ENCODE measurements around the gene ZNF524.

ZNF524 gene

GRCh38 chr19:55649268-55650125 is 49.4 kb downstream of the ZNF524 start:
- no peak overlapping the region for H3K4me2 ChIP-seq (ENCODE audit: insufficient read depth, low read length, poor library complexity, severe bottlenecking)

GRCh38 chr19:55650126-55650557 is 50.1 kb downstream of the ZNF524 start:
- no peak overlapping the region for H2BK5ac ChIP-seq (ENCODE audit: low read length)
- no peak overlapping the region for H3K4me3 ChIP-seq (ENCODE audit: low read length in 2 of 2)
- peak overlapping the region; percentile 43 for H2AK5ac ChIP-seq (ENCODE audit: low read depth, low read length)
- no peaks in the 10 kb centered on the region for H3K27me3 ChIP-seq (ENCODE audit: control insufficient read depth in 3 of 3, insufficient read depth in 3 of 3, low read depth in 1 of 3, low read length in 3 of 3)
- H3K27ac ChIP-seq (replicated peaks; ENCODE audit: low read length): no peak overlapping the region
- no peak overlapping the region for H3K4me2 ChIP-seq (ENCODE audit: insufficient read depth, low read length, poor library complexity, severe bottlenecking)
- WGBS, 2 donors (ENCODE audit: extremely low coverage in 2 of 2, insufficient read length in 2 of 2, insufficient replicate concordance in 1 of 2): no CpG with 5 or more reads among the region's 4 CpGs
- H2BK12ac ChIP-seq (ENCODE audit: low read length): no peak overlapping the region
- no peak overlapping the region for H2AFZ ChIP-seq (ENCODE audit: low read length)
- no peaks in the 10 kb centered on the region for H3K9me3 ChIP-seq (replicated peaks in 1 of 2; ENCODE audit: control insufficient read depth in 2 of 2, insufficient read depth in 1 of 2, low read depth in 1 of 2, low read length in 2 of 2)
- H2BK120ac ChIP-seq (ENCODE audit: low read depth, low read length): no peak overlapping the region
- no peak overlapping the region for H3K14ac ChIP-seq (ENCODE audit: low read length)
- DNase-seq (ENCODE audit: low spot score): no peak
- peaks cover 15% of the 10 kb centered on the region for H3K79me1 ChIP-seq (ENCODE audit: low read depth, low read length)
- H3K36me3 ChIP-seq (replicated peaks in 1 of 2; ENCODE audit: control insufficient read depth in 2 of 2, insufficient read depth in 2 of 2, low read length in 2 of 2): peaks cover 20 to 34% of the 10 kb centered on the region in 2 donors
- H3K4ac ChIP-seq (ENCODE audit: low read length): no peak overlapping the region
- no peak overlapping the region for H2BK15ac ChIP-seq (ENCODE audit: low read length)
- no peak overlapping the region for H4K8ac ChIP-seq (ENCODE audit: low read depth, low read length)
- H4K91ac ChIP-seq (ENCODE audit: low read depth, low read length, poor library complexity): no peak overlapping the region
- H3K23ac ChIP-seq (ENCODE audit: low read depth, low read length, poor library complexity): no peak overlapping the region
- peaks cover 10 to 12% of the 10 kb centered on the region in 2 donors for H3K4me1 ChIP-seq (ENCODE audit: control insufficient read depth in 2 of 2, insufficient read depth in 1 of 2, low read depth in 1 of 2, low read length in 2 of 2)
- H3K18ac ChIP-seq (ENCODE audit: low read length): no peak overlapping the region
- no peak overlapping the region for H3K9ac ChIP-seq (ENCODE audit: low read depth, low read length, poor library complexity)

More at GRCh38 chr19:55649268-55650125, 49.4 kb downstream of the ZNF524 start:
- Histone ChIP-seq H3K79me1 (ENCODE audit: low read depth, low read length) (peaks cover 19% of the 10 kb centered on the region), H2BK5ac (ENCODE audit: low read length) (peak overlapping the region; percentile 44), H4K8ac (ENCODE audit: low read depth, low read length) (no peak overlapping the region), H3K4me3 (ENCODE audit: low read length in 2 of 2) (peak overlapping the region in 1 of 2 donors; percentile 90), H2AK5ac (ENCODE audit: low read depth, low read length) (peak overlapping the region; percentile 99), H2AFZ (ENCODE audit: low read length) (no peak overlapping the region), H3K14ac (ENCODE audit: low read length) (no peak overlapping the region), H2BK12ac (ENCODE audit: low read length) (peak overlapping the region; percentile 95), H3K4ac (ENCODE audit: low read length) (no peak overlapping the region), H3K36me3 (replicated peaks in 1 of 2; ENCODE audit: control insufficient read depth in 2 of 2, insufficient read depth in 2 of 2, low read length in 2 of 2) (peaks cover 27 to 40% of the 10 kb centered on the region in 2 donors), H2BK120ac (ENCODE audit: low read depth, low read length) (no peak overlapping the region), H3K18ac (ENCODE audit: low read length) (no peak overlapping the region), H3K9me3 (replicated peaks in 1 of 2; ENCODE audit: control insufficient read depth in 2 of 2, insufficient read depth in 1 of 2, low read depth in 1 of 2, low read length in 2 of 2) (no peaks in the 10 kb centered on the region), H4K91ac (ENCODE audit: low read depth, low read length, poor library complexity) (no peak overlapping the region), H2BK15ac (ENCODE audit: low read length) (peak overlapping the region; percentile 37), H3K27ac (replicated peaks; ENCODE audit: low read length) (no peak overlapping the region), H3K27me3 (ENCODE audit: control insufficient read depth in 3 of 3, insufficient read depth in 3 of 3, low read depth in 1 of 3, low read length in 3 of 3) (no peaks in the 10 kb centered on the region), H3K23ac (ENCODE audit: low read depth, low read length, poor library complexity) (no peak overlapping the region), H3K4me1 (ENCODE audit: control insufficient read depth in 2 of 2, insufficient read depth in 1 of 2, low read depth in 1 of 2, low read length in 2 of 2) (peaks cover 12 to 13% of the 10 kb centered on the region in 2 donors), H3K9ac (ENCODE audit: low read depth, low read length, poor library complexity) (peak overlapping the region; percentile 99)
- DNase-seq (ENCODE audit: low spot score): no peak
- WGBS, 2 donors (ENCODE audit: extremely low coverage in 2 of 2, insufficient read length in 2 of 2, insufficient replicate concordance in 1 of 2): no CpG with 5 or more reads among the region's 17 CpGs

- no peak overlapping the region for H3K27ac ChIP-seq (replicated peaks; ENCODE audit: low read length)
- H4K91ac ChIP-seq (ENCODE audit: low read depth, low read length, poor library complexity): no peak overlapping the region
- no peaks in the 10 kb centered on the region for H3K27me3 ChIP-seq (ENCODE audit: control insufficient read depth in 3 of 3, insufficient read depth in 3 of 3, low read depth in 1 of 3, low read length in 3 of 3)
- no peak overlapping the region for H2BK120ac ChIP-seq (ENCODE audit: low read depth, low read length)
- H2BK12ac ChIP-seq (ENCODE audit: low read length): peak overlapping the region; percentile 41
- H2BK5ac ChIP-seq (ENCODE audit: low read length): no peak overlapping the region
- peak overlapping the region; percentile 65 for H3K23ac ChIP-seq (ENCODE audit: low read depth, low read length, poor library complexity)
- no peak overlapping the region for H2AK5ac ChIP-seq (ENCODE audit: low read depth, low read length)
- no peak overlapping the region for H2AFZ ChIP-seq (ENCODE audit: low read length)
- H3K4me2 ChIP-seq (ENCODE audit: insufficient read depth, low read length, poor library complexity, severe bottlenecking): no peak overlapping the region
- no peak overlapping the region for H4K8ac ChIP-seq (ENCODE audit: low read depth, low read length)
- no peaks in the 10 kb centered on the region for H3K9me3 ChIP-seq (replicated peaks in 1 of 2; ENCODE audit: control insufficient read depth in 2 of 2, insufficient read depth in 1 of 2, low read depth in 1 of 2, low read length in 2 of 2)
- H3K4me3 ChIP-seq (ENCODE audit: low read length in 2 of 2): no peak overlapping the region
- no peak overlapping the region for H3K4ac ChIP-seq (ENCODE audit: low read length)
- H3K14ac ChIP-seq (ENCODE audit: low read length): no peak overlapping the region
- DNase-seq (ENCODE audit: low spot score): no peak
- H3K18ac ChIP-seq (ENCODE audit: low read length): no peak overlapping the region
- H3K4me1 ChIP-seq (ENCODE audit: control insufficient read depth in 2 of 2, insufficient read depth in 1 of 2, low read depth in 1 of 2, low read length in 2 of 2): peaks cover 10 to 12% of the 10 kb centered on the region in 2 donors
- H2BK15ac ChIP-seq (ENCODE audit: low read length): no peak overlapping the region
- peaks cover 17% of the 10 kb centered on the region for H3K79me1 ChIP-seq (ENCODE audit: low read depth, low read length)
- H3K9ac ChIP-seq (ENCODE audit: low read depth, low read length, poor library complexity): no peak overlapping the region
- WGBS, 2 donors (ENCODE audit: extremely low coverage in 2 of 2, insufficient read length in 2 of 2, insufficient replicate concordance in 1 of 2): no CpG with 5 or more reads among the region's 17 CpGs
- peaks cover 16 to 31% of the 10 kb centered on the region in 2 donors for H3K36me3 ChIP-seq (replicated peaks in 1 of 2; ENCODE audit: control insufficient read depth in 2 of 2, insufficient read depth in 2 of 2, low read length in 2 of 2)
Measured at GRCh38 chr19:55650602-55651230, 50.6 kb downstream of the ZNF524 start.

GRCh38 chr19:55651236-55651635 is 51.1 kb downstream of the ZNF524 start:
- Histone ChIP-seq H3K9ac (ENCODE audit: low read depth, low read length, poor library complexity) (no peak overlapping the region), H2BK12ac (ENCODE audit: low read length) (peak overlapping the region; percentile 41), H2AK5ac (ENCODE audit: low read depth, low read length) (no peak overlapping the region), H4K8ac (ENCODE audit: low read depth, low read length) (no peak overlapping the region), H4K91ac (ENCODE audit: low read depth, low read length, poor library complexity) (no peak overlapping the region), H3K9me3 (replicated peaks in 1 of 2; ENCODE audit: control insufficient read depth in 2 of 2, insufficient read depth in 1 of 2, low read depth in 1 of 2, low read length in 2 of 2) (no peaks in the 10 kb centered on the region), H3K4me3 (ENCODE audit: low read length in 2 of 2) (no peak overlapping the region), H2AFZ (ENCODE audit: low read length) (no peak overlapping the region), H3K4me1 (ENCODE audit: control insufficient read depth in 2 of 2, insufficient read depth in 1 of 2, low read depth in 1 of 2, low read length in 2 of 2) (peaks cover 12% of the 10 kb centered on the region in 2 donors), H3K23ac (ENCODE audit: low read depth, low read length, poor library complexity) (no peak overlapping the region), H3K27ac (replicated peaks; ENCODE audit: low read length) (no peak overlapping the region), H3K14ac (ENCODE audit: low read length) (no peak overlapping the region), H3K36me3 (replicated peaks in 1 of 2; ENCODE audit: control insufficient read depth in 2 of 2, insufficient read depth in 2 of 2, low read length in 2 of 2) (peaks cover 16 to 34% of the 10 kb centered on the region in 2 donors), H3K18ac (ENCODE audit: low read length) (no peak overlapping the region), H2BK15ac (ENCODE audit: low read length) (no peak overlapping the region), H2BK5ac (ENCODE audit: low read length) (no peak overlapping the region), H3K4me2 (ENCODE audit: insufficient read depth, low read length, poor library complexity, severe bottlenecking) (no peak overlapping the region), H3K79me1 (ENCODE audit: low read depth, low read length) (peaks cover 17% of the 10 kb centered on the region), H3K4ac (ENCODE audit: low read length) (no peak overlapping the region), H3K27me3 (ENCODE audit: control insufficient read depth in 3 of 3, insufficient read depth in 3 of 3, low read depth in 1 of 3, low read length in 3 of 3) (no peaks in the 10 kb centered on the region), H2BK120ac (ENCODE audit: low read depth, low read length) (no peak overlapping the region)
- DNase-seq (ENCODE audit: low spot score): no peak
- no CpG with 5 or more reads among the region's 18 CpGs for WGBS, 2 donors (ENCODE audit: extremely low coverage in 2 of 2, insufficient read length in 2 of 2, insufficient replicate concordance in 1 of 2)
